Stimulated activated CD8-positive, alpha-beta memory T cell treated with anti-CD3 and anti-CD28 coated beads, Interleukin-12 subunit alpha, Interleukin-12 subunit beta, amount 100 ng/mL, for 24 hours (primary cell): ENCODE results near the gene CSNK1E.

Source experiments
- DNase-seq: peaks from one replicate; pipeline ENCODE4 v3.0.0-alpha.2; 2020; ENCODE audit errors: extremely low read depth

Gene CSNK1E

GRCh38 chr22:38305471-38306448 is 11.5 kb downstream of the CSNK1E start:
- no peak for DNase-seq

- no peak for DNase-seq
These were observed 12.7 kb downstream of the CSNK1E start for GRCh38 chr22:38304526-38304925.

- DNase-seq = no peak
These were observed 13.3 kb downstream of the CSNK1E start for GRCh38 chr22:38303974-38304373.

- no peak for DNase-seq
These were observed 14.3 kb downstream of the CSNK1E start for GRCh38 chr22:38302906-38303305.

GRCh38 chr22:38300946-38301345 is 16.3 kb downstream of the CSNK1E start:
- no peak for DNase-seq

GRCh38 chr22:38300197-38300945 is 16.9 kb downstream of the CSNK1E start:
- DNase-seq = no peak

- DNase-seq = no peak
These were observed 17.5 kb downstream of the CSNK1E start for GRCh38 chr22:38299770-38300102.

- DNase-seq = no peak
These were observed 18.8 kb downstream of the CSNK1E start for GRCh38 chr22:38298312-38299005.

- no peak for DNase-seq
These were observed 20.9 kb downstream of the CSNK1E start for GRCh38 chr22:38296372-38296771.

GRCh38 chr22:38295863-38296262 is 21.4 kb downstream of the CSNK1E start:
- no peak for DNase-seq

GRCh38 chr22:38295339-38295738 is 21.9 kb downstream of the CSNK1E start:
- no peak for DNase-seq

- DNase-seq = no peak
These were observed 23.0 kb downstream of the CSNK1E start for GRCh38 chr22:38294193-38294592.

- DNase-seq = no peak
These were observed 24.5 kb downstream of the CSNK1E start for GRCh38 chr22:38292694-38293093.

- DNase-seq = no peak
These were observed 25.9 kb downstream of the CSNK1E start for GRCh38 chr22:38291201-38291777.

- no peak for DNase-seq
These were observed 26.9 kb downstream of the CSNK1E start for GRCh38 chr22:38290347-38290746.

- no peak for DNase-seq
These were observed 27.6 kb downstream of the CSNK1E start for GRCh38 chr22:38289583-38290082.

- DNase-seq = no peak
These were observed 30.1 kb downstream of the CSNK1E start for GRCh38 chr22:38286915-38287669.

GRCh38 chr22:38285018-38285417 is 32.2 kb downstream of the CSNK1E start:
- no peak for DNase-seq

- no peak for DNase-seq
These were observed 33.2 kb downstream of the CSNK1E start for GRCh38 chr22:38284042-38284402.

GRCh38 chr22:38282397-38282796 is 34.8 kb downstream of the CSNK1E start:
- no peak for DNase-seq

- no peak for DNase-seq
These were observed 41.1 kb downstream of the CSNK1E start for GRCh38 chr22:38276166-38276565.
